GM12801 (cell line): ENCODE results near the gene ALPI.

Experiments
- CTCF ChIP-seq: IDR thresholded peaks from one replicate; pipeline ENCODE4 v1.5.1; 2011; ENCODE audit warnings: control low read depth; ENCODE audit not compliant: insufficient read length; ENCODE audit errors: extremely low read depth

Gene ALPI

GRCh38 chr2:232477751-232478510 is 22.0 kb downstream of the ALPI start:
- no peak for TF ChIP-seq CTCF

- TF ChIP-seq CTCF, result no peak
Observed at GRCh38 chr2:232478571-232479340, 22.8 kb downstream of the ALPI start.

- TF ChIP-seq CTCF, result no peak
Observed at GRCh38 chr2:232479341-232480200, 23.6 kb downstream of the ALPI start.

GRCh38 chr2:232480201-232481190 is 24.5 kb downstream of the ALPI start:
- TF ChIP-seq CTCF, result no peak

GRCh38 chr2:232481322-232482140 is 25.6 kb downstream of the ALPI start:
- no peak for TF ChIP-seq CTCF

GRCh38 chr2:232482301-232483238 is 26.6 kb downstream of the ALPI start:
- no peak for TF ChIP-seq CTCF
